SK-MEL-5 (cell line): ENCODE measurements around the gene NT5C3A. TPM values are rescaled to one million over a fixed set of nuclear protein-coding genes. Genes with fewer than 3 reads are reported as not detected.
"Not testable (repeated sequence)": the region's sequence is repeated elsewhere in the genome, so short reads cannot be mapped to it uniquely, and the experiment has no call there.

ENCODE experiments used
- DNase-seq: peaks from one replicate; pipeline ENCODE4 v3.0.0-alpha.2; 2016; ENCODE audit warnings: low read depth, low spot score
- in situ Hi-C: cut with HindIII; loops from 2 replicates; pipeline ENCODE4 v1.10.0; 2016; ENCODE audit warnings: low sequenced_read_pairs, high pct_unique_total_duplicates, low pct_unique_long_range_greater_than_20kb
- polyA plus RNA-seq, 2 experiments: library from polyadenylated mRNA; depleted of rRNA; stranded (reverse); fragments of >200 nt; gene quantifications; 2 replicates each; pipeline ENCODE4 v1.2.3, GENCODE V29; 2015
- total RNA-seq: library from RNA; depleted of rRNA; stranded (reverse); fragments of >200 nt; shearing (Covaris generic); gene quantifications from 2 replicates; pipeline ENCODE4 v1.2.3, GENCODE V29; 2014; rRNA removed

NT5C3A gene
- total RNA-seq: 46.6 and 52.3 TPM in 2 replicates
- 35.5 and 36.0 TPM in 2 replicates for polyA plus RNA-seq (2015; cell fraction: cytosol; rRNA removed)
- 30.9 and 36.6 TPM in 2 replicates for polyA plus RNA-seq (2015; cell fraction: nucleus; rRNA removed)

GRCh38 chr7:33062023-33062781, at the start of gene NT5C3A:
Gene NT5C3A, minus strand, starts transcription at chr7:33062776. Its CDS starts 71 bp downstream, at chr7:33062705.
- DNase-seq: peak; percentile 41
- in situ Hi-C loops: no loop called here

DNA sequence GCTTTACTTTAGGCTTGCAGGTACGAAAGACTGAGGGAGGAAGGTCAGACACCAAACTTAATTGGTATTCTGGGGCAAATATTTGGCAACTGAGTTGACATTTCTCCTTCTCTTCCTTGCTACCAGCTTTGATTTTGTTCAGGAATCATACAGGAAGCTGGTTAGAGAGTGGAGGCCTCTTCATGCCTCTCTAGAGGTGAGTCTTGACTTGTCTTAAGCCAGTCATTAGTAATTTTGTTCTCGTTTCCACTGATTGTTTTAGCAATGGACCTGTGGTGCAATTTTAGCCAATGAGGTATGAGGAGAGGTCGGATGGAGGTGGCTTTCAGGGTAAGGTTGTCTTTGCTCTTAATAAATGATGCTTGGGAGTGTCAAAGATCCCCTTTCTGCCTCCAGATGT, 49.0 kb upstream of the NT5C3A start:
- in situ Hi-C loops: no loop called here

DNA sequence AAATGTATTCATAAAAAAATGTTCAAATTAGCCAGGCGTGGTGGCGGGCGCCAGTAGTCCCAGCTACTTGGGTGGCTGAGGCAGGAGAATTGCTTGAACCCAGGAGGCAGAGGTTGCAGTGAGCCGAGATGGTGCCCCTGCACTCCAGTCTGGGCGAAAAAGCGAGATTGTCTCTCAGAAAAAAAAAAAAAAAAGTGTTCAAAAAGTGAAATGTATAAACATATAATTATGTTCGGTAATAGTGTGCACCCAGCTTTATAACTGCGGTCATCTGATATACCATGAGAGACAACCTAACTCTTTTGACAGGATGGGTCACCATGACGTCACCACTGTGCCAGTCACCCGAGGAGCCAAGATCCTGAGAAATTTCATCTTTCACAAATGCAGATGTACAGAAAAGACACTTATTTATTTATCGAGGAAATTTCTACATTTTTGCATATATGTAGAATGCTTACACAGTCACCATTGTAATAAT, 47.2 kb upstream of the NT5C3A start:
- peak; percentile 34 for DNase-seq
- in situ Hi-C loops: no loop called here

More for the DNA sequence above, 49.0 kb upstream of the NT5C3A start:
- DNase-seq: no peak

DNA sequence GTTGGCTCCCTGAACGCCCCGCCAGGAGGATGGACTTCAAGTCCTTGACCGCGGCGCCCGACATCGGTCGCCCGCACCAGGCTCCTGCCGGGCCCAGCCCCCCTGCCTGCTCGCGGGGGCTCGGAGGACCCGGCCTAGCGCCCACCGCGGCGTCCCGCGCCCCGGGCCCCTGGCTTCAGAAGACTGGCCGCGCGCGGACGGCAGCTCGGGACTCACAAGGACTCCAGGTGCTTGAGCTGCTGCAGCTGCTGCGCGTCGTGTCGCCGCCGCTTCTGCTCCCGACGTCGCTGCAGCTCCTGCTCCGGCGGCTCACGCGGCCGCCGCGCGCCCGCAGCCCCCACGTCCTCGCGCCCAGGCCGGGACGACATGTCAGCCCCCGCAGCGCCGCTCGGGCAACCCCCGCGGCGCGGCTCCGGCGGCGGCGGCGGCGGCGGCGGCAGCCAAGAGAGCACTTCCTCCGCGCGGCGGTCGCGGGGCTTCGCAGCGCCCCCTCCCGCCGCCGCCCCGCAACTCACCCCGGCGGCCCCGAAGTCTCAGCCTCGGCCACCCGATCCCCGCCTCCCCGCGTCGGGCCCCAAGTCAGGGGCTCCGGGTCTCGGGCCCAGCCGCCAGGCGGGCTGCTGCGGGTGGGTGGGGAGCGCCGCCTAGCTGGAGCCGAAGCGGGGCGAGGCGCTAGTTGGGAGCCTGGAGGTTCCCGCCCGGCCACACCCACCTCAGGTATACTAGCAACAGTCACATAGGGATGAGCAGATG, 46.6 kb upstream of the NT5C3A start, which contains the start of gene RP9:
TSS of gene RP9 (minus strand) at position 400 of the 753 bp plus-strand sequence. CDS start at position 368, 32 bp downstream.
- peak; percentile 77 for DNase-seq
- in situ Hi-C loops: no loop called here

DNA sequence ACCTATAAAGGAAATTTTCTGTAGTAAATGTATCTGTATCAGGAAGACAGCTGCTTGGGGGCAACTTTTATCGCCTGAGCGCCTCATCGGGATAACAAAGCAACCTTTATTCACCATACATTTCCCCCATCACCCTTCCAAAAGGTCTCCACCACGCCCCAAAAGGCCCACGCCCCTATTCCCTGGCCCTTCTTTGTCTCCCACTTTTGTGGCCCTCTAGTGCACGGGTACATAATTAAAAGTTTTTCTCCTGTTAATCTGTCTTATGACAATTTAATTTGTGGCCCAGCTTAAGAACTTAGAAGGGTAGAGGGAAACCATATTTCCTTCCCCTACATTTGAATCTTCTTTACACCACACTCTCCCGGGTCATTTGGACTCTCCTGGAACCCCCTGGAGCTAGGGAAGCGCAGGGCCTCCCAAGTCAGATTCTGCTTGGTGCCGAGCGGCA, 46.0 kb upstream of the NT5C3A start:
- in situ Hi-C loops: no loop called here
- peak; percentile 58 for DNase-seq

DNA sequence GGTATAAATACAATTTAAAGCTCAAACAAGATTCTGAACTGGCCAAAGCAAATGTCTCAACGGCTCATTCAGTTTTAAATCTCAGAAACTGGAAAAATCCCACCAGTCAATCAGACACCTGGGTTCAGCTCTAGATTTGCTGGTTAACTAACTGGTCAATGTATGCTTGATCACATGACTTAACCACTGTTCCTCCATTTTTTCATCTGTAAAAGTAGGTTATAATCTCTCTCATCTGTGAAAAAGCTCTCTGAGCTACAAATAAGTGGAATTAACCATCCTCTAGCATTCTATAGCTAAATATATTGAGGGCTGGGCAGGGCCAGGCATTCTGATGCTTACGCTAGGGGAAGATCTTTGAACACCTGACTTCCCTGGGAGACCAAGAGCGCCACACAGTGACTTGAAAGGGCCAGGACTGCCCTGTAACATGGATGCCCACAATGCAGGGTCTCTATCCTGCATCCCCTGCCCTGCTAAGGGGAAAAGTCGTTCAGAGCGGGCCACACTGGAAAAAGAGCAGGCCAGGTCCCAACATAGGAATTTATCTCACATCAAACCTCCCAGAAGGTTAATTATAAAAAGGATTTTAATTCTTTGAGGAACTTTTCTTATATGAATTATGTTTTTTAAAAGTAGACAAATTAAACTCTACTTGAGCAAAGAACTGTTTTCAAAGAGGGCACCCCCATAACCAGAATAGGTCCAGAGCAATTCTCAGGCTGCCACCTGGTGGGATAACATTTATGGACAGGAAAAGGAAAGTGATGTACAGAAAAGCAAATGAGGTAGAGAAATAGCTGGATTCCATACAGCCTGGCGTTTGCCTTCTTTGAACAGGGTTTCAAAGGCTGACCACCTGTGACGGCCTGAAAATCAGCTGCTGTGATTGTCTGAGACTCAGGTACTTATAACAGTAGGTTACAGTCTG, 44.8 kb upstream of the NT5C3A start:
- DNase-seq: peak; percentile 72
- in situ Hi-C loops: no loop called here

DNA sequence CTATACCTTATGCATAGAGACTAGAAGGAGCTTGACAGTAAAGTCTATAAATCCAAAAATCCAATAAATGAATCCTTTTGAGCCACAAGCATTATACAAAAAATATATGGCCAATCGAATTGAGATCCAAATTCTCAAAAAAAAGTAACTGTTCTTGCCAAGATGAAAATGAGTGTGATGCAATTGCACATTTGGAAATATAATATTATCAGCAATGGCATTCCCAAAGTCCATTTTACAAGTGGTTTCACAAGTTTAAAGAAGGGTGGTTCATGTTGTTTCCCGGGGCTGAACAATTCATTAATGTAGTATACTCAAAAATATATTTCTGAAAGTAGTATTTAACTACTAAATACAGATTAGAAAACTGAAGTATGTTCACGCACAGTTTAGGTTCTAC, 39.3 kb upstream of the NT5C3A start:
- in situ Hi-C loops: no loop called here
- DNase-seq: no peak

GRCh38 chr7:33100770-33101169, 38.2 kb upstream of the NT5C3A start:
- in situ Hi-C loops: no loop called here
- DNase-seq: no peak

- in situ Hi-C loops: no loop called here
- DNase-seq: no peak
Observed at GRCh38 chr7:33099154-33099940, 36.8 kb upstream of the NT5C3A start.

DNA sequence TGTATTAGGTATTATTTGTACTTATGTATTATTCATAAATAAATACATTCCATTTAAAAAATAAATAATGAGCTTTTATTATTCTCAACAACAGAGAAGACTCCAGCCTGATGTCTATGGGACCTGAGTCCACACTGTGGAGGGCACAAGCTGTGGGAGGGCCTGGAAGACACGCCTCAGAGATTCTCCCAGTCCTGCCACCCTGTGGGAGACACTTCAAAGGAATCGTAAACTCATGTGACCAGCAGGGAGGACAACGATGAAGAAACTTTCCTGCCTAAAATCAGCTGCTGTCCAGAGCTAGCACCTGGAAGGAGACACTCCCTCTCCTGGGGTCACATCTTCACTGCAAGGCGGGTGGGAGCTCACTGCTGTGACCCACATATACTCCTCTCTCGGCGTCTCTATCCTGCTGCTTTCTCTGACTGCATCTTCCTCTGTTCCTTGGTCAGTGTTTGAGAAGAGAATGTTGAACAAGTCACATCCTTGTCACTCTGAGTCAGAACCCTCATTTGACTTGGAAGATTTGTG, 32.2 kb upstream of the NT5C3A start:
- DNase-seq, in situ Hi-C loops: not testable (repeated sequence)

DNA sequence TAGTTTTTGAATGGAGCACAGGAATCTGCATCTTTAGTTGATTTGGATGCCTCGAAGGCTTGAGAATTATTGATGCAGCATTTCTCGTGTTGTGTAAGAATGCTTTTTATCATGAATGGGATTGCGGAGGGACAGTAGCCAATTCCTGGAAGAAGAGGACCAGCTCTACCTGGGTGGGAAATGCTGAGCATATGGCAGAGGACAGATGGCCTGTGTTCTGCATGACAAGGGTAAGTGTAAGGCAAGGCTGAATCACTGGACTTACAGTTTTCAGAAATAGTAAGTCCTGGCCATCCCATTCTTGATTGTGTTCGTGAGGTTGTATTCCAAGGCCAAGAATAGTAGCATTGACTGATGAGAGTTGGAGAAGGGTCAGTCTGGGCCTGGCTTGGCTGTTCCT, 30.7 kb upstream of the NT5C3A start:
- in situ Hi-C loops: no loop called here
- no peak for DNase-seq

- in situ Hi-C loops: no loop called here
- DNase-seq: no peak
Observed at GRCh38 chr7:33091641-33092191, 29.1 kb upstream of the NT5C3A start.

GRCh38 chr7:33091111-33091531, 28.5 kb upstream of the NT5C3A start:
- no peak for DNase-seq
- in situ Hi-C loops: no loop called here

- in situ Hi-C loops: no loop called here
Observed at GRCh38 chr7:33089142-33089541, 26.6 kb upstream of the NT5C3A start.

GRCh38 chr7:33087858-33088257, 25.3 kb upstream of the NT5C3A start:
- in situ Hi-C loops: no loop called here
- DNase-seq: no peak

More at GRCh38 chr7:33089142-33089541, 26.6 kb upstream of the NT5C3A start:
- no peak for DNase-seq

DNA sequence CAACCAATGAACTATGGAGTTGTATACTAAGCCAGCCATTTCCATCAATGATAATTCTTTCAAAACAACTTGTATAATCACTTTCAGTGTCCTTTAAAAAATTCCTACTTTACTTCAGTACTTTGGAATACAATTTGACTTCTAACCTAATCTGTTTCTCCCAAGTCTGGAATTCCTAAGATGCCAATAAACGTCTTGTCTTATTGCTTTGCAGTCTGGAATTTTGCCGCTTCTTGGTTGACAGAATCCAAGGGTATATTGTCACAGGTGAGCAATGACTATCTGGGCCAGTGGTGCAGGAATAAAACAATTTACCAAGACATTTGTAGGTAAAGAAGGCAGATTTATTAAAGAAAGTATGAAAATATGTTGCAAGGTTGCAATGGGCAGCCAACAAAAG, 24.8 kb upstream of the NT5C3A start:
- in situ Hi-C loops: no loop called here
- no peak for DNase-seq
